ENCODE results near the gene ZNF688.
"Not testable (repeated sequence)": the region's sequence is repeated elsewhere in the genome, so short reads cannot be mapped to it uniquely, and the experiment has no call there.

Gene ZNF688

DNA sequence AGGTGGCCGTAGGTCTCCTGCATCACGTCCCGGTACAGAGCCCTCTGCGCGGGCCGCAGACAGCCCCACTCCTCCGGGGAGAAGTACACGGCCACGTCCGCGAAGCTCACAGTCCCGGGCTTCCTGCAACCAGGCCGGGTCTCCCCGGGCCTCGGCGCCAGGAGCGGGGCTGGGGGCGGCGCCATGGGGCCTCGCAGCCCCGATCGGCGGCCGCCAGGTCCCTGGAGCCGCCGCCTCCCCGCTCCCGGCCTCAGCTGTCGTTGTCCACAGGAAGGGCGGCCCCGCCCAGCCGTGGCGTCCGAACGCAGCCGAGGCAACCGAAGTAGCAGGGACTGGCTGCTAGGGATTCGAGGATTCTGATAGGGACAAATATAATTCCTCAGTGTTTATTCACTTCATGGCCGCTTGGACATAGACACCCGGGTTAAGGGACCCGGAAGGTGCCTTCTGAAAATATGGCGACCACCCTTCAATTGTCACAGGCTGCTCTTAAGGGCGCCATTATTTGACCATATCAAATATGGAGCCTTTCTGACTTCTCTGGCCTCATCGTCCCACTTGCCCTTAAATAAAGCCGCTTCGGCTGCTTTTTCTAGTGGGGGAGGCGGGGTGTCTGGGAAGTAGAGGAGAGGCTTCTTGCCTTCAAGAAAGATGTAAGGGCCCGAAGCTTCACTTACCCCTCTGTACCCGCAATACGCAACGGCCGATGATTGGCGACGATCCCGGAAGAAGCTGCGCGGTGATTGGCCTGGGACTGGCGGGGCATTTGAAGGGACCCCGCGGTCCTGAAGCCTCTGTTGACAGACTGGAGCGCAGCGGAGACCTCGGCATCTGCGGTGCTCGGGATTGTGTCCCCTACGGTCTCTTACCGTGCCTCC lies at the start of gene ZNF688:
ZNF688 (minus strand) TSS at position 270 of the 878 bp plus-strand sequence; CDS start at position 185, 85 bp downstream.
- peak; percentile 95 for DNase-seq

DNA sequence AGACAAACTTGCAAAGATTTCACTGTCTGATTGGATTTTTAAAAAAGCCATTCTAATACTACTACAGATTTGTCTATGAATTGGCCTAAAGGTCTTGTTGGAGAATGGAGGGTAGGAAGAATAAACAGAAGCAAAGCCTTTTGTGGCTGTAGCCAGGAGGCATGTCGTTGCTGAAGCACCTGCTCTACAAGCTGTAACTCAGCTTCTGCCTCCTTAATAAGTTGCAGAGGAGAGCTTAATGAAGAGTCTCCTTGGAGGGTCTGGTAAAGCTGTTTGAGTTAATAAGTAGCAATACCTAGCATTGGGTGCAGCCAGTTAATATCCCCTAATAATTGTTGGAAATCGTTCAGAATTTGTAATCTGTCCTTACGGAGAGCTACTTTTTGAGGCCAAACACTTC lies 48.7 kb upstream of the ZNF688 start:
- DNase-seq, result no peak

DNA sequence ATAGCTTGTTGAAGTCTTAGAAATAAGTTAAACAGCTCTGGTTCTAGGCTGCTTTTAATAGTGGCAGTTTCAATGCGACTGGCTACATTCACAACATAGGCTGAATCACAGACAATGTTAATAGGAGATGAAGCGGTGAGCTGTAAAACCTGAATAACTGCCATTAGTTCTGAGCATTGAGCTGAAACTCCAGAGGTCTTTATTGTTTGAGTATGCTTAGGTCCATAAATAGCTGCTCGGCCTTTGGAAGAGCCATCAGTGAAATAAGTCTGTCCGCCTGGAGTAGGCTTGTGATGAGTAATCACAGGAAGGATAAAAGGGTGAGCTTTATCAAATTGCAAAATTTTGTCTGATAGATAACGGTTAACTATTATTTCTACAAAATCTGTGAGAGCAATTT lies 48.1 kb upstream of the ZNF688 start:
- DNase-seq, result no peak

DNA sequence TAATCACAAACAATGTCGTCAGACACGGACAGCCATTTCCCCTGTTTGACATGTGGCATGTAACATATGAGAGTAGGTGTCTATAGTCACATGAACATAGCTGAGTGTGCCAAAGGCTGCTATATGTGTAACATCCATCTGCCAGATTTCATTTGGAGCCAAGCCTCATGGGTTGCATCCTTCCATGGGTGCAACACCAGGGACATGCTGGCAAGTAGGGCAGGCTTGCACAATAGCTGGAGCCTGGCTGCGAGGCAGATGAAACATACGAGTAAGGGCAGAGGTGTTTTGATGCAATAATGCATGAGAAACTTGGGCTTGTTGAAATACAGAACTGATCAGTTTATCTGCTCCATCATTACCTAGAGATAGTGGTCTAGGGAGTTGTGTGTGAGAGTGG lies 47.7 kb upstream of the ZNF688 start:
- no peak for DNase-seq

DNA sequence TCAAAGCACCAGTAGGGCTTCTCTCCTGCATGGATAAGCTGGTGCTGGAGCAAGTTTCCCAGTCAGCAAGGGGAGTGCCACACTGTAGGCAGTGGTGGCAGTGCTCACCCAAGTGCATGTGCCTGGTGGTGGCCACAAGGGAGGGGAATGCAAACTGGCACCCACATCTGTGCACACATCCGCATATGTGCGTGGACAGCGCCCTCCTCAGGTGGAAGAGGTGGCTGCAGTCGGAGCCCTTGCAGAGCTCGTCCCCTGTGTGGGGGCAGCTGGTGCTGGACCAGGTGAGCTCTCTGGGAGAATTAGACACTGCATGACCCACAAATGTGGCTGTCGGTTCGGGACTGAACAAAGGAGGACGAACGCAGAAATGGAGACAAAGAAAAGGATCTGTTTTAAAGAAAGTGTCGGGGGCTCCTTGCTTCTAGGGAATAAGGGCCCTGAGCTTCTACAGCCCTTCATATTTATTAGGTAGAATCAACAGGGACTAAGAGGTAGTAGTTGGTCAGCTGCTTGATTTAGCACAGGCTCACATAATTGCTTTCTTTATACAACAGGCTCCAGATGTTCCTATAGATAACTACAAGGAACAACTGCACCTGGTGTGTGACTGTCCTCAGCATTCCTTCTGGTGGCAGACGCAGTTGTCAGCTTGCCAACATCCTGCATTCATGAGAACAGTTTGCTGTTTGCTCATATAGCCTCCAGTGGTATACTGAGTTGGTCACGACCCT lies 44.0 kb upstream of the ZNF688 start:
- peak; percentile 71 for DNase-seq

DNA sequence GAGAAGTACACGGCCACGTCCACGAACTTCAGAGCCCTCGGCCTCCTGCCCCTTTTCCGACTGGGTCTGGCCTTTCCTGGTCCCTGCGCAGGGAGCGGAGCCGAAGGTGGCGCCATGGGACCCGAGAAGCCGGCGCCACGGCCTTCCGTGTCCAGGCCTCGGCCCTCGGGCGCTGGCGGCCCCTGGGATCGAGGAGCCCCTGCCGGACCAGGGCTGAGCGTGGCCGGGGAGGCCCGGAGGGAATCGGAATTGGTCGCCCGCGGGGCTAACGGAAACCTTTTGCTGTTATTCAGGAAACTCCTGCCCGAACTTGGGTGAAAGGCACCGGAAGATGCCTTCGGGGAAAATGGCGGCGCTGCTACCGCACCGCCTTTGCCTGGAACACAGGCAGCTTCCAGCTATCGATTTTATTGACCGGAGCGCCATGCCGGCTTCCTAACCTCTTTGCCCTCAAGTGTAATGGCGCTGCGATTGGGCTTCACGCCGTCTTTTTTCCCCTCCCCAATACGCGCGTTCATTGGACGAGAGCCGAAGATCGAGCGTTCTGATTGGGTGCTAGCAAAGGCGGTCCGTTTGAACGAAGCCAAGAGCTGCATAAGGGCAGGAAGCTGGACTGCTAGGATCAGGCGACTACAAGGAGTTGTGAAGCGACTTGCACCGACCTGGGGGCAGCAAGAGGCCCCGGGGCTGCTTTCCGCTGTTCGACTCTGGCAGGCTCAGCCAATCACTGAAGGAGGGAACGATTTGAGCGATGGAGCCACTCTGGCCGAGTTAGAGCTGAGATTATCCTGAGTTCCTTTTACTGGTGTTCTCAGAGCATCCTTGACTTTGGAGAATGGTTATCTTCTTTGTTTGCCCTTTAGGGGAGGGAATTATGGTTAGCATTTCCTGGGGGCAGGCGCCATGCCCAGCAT lies 38.7 kb upstream of the ZNF688 start, which contains the start of gene ZNF689:
ZNF689 (minus strand) TSS at position 464 of the 914 bp plus-strand sequence; CDS start at position 116, 348 bp downstream.
- DNase-seq, result peak; percentile 98

DNA sequence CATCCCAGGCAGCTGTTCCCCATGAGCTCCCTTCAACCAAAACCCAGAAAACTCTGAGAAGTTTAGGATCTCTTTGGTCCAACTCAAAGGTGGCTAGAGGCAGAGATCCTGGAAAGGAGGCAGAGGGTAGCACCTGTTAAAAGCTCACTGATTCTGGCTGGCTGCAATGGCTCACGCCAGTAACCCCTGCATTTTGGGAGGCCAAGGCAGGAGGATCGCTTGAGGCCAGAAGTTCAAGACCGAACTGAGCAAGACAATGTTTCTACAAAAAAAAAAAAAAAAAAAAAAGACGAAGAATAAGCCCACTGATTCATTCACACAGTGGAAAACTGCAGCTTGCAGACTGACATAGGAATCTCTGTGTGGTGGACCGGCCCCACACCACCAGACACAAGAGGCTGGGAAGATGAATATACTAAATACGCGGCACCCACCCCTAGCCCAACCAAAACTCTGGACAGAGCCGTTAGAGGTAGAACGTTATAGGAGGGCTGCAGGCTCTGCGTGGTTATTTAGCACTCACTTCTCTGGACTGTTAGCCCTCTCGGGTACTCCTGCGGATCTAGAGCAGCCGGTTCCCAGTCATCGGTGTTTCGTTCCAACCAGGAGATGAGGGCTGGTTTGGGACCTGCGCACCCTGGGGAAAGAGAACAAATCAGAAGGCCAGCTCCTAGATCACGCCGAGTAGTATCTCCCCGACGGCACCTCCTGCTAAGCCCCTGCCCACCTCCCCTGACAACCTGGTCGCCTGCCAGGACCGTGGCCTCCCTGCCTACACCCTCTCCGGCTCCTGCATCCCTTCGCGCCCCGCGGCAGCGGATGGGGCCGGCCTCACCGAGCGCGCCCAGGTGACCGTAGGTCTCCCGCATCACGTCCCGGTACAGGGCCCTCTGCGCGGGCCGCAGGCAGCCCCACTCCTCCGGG lies 37.8 kb upstream of the ZNF688 start:
- peak; percentile 67 for DNase-seq

DNA sequence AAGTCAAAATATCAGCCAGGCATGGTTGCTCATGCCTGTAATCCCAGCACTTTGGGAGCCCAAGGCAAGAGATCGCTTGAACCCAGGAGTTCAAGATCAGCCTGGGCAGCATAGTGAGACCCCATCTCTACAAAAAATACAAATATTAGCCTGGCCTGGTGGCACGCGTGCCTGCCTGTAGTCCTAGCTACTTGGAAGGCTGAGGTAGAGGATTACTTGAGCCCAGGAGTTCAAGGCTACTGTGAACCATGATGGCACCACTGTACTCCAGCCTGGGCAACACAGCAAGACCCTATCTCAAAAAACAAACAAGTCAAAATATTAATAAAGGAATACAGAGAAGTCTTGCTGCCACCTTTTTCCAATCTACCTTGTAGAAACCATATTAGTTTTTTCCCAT lies 34.5 kb upstream of the ZNF688 start:
- no peak for DNase-seq

DNA sequence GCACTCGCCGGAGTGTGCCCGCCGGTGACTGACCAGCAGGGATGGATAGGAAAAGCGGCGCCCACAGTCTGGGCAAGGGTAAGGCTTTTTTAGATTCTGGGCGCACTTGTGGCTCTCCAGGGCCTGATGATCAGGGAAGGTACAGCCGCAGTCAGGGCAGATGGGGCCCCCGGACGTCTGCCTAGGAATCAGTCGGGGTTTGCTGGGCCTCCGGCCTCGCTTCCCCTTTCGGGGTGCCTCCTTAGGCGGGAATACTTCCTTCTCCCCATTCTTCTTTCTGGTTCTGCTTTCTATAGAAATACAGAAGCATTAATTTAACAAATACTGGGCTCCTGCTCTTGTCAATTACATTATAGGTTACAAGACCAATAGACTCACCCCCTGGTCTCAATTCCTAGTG lies 33.6 kb upstream of the ZNF688 start:
- no peak for DNase-seq

DNA sequence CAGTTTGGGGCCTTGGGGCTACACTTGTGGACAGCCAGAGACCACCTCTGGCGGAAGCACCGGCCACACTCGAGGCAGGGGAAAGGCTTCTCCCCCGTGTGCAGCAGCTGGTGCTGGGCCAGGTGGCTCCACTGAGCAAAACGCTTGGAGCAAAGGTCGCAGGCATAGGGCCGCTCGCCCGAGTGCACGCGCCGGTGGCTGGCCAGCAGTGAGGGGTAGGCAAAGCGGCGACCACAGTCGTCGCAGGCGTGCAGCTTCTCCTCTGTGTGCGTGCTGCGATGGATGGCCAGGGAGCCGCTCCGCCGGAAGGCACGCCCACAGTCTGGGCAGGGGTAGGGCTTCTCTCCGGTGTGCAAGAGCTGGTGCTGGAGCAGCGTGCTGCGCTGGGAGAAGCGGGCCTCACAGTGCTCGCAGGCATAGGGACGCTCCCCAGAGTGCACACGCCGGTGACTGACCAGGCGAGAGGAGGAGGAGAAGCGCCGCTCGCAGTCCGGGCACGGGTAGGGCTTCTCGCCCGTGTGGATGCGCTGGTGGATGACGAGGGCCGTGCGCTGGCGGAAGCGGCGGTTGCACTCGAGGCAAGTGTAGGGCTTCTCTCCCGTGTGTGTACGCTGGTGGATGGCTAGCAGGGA lies 32.9 kb upstream of the ZNF688 start:
- no peak for DNase-seq

DNA sequence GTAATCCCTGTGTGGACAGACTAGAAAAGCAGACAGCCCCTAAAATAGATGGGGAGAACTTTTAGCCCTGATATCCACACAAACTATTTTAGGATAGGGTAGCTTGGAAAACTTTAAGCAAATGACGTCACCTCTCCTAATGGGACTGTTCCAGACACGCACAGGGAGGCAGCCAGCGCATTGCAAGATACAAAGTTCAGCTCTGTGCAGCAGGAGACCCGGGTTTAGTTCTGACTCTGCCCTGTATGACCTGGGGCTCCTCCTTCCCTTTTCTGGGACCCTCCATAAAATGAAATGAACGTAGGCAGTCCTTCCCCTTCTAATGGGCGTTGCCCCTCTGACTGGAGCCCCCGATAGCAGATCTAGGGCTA lies 32.4 kb upstream of the ZNF688 start:
- no peak for DNase-seq

DNA sequence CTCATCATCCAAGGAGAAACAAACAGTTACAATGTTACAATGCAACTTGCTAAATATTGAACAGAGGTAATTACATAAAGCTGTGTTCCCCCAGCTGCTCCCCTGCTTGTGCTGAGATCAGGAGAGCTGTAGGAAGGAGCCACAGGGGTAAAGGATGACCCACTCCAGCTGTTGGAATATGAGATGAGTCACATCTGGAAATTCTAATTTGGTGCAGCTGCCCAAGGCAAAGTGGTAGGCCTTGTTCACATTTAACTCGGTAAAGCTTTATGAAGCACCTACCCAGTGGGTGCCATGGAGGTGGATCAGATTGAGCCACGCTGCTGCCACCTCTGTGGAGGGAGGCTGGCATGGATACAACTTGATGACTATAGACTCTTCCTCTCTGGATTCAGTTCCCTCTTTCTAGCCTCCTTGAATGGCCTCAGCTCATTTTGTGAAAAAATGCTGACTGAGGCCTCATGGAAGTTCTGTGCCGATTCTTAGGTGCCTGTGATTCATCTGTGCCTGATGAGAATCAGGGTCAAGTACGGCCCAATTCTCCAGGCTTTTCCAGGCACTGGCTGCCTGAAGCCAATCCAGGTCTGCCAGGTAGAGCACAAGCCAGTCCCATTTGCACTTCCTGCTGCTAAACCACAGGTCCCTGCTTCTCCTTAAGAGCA lies 31.2 kb upstream of the ZNF688 start:
- DNase-seq, result peak; percentile 79

DNA sequence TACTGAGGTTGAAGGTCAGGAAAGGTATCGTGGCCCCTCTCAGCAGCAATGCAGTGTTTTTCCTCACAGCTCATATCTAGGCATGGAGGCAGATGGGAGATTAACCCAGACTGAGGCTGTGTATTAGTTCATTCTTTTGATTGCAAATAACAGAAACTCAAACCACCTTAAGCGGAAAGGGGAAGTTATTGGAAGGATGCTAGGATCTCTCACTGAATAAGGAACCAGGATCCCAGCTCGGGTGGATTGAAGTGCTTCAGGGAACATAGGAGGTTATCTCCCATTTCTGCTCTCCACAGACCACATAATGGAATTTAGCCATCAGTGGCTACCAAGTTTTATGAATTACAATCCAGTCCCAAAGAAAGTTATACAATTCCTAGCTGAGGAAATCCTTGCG lies 30.5 kb upstream of the ZNF688 start:
- DNase-seq, result no peak

DNA sequence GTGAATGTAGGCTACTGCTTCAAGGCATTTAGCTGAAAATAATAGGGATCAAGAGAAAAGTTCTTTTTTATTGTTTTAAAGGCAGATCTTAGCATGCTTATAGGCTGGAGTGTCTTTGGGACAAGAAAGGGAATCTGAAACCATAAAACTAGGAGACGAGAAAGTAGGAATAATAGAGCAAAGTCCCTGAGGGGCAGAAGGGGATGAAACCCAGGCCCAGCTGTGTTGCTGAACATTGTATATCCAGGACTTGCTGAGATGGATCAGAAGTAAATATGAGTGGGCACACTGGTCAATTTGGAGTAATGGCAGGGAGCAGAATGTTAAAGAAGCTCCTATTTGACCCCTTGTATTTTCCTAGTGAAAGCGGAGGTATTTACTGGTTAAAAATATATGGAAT lies 29.4 kb upstream of the ZNF688 start:
- no peak for DNase-seq

DNA sequence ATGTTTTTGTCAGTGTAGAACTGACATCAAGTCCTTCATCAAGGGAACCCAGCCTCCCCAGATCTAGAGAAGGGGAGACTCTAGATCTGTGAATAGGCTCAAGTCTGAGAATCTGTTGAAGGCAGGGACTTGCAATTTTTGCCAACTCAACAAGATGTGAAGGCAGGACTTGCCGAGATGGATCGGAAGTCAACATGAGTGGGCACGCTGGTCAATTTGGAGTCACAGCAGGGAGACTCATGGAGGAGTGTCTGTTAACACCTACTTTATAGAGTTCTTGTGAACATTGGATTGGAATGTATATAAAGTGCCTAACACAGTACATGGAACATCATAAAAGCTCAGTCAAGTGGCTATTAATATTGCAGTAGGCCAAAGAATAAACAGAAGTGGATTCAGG lies 28.7 kb upstream of the ZNF688 start:
- peak; percentile 37 for DNase-seq

DNA sequence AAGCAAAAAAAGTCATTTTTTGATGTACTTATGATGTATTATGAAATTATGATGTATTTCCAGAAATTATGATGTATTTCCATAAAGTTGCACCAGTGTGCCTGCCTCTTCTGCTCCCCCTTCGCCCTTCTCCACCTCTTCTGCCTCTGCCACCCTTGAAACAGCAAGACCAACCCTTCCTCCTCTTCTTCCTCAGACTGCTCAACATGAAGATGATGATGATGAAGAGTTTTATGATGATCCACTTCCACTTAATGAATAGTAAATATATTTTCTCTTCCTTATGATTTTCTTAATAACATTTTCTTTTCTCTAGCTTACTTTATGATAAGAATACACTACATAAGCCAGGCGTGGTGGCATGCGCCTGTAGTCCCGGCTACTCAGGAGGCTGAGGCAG lies 21.4 kb upstream of the ZNF688 start:
- no peak for DNase-seq

DNA sequence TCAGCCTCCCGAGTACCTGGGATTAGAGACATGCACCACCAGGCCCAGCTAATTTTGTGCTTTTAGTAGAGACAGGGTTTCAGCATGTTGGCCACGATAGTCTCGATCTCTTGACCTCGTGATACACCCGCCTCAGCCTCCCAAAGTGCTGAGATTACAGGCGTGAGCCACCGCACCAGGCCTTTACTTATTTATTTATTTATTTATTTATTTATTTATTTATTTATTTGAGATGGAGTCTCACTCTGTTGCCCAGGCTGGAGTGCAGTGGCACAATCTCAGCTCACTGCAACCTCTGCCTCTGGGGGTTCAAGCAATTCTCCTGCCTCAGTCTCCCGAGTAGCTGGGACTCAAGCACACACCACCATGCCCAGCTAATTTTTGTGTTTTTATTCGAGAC lies 19.4 kb upstream of the ZNF688 start:
- DNase-seq, result not testable (repeated sequence)

DNA sequence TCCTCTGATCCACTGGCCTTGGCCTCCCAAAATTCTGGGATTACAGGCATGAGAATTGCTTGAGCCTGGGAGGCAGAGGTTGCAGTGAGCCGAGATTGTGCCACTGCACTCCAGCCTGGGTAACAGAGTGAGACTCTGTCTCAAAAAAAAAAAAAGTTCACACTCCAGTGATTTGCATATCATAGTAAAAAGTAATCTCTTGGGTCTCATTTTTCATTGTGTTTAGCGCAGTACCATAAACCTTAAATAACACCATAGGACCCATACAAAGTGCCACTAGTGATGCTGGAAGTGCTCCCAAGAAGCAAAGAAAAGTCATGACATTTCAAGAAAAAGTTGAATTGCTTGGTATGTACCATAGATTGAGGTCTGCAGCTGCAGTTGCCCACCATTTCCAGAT lies 18.1 kb upstream of the ZNF688 start:
- not testable (repeated sequence) for DNase-seq

DNA sequence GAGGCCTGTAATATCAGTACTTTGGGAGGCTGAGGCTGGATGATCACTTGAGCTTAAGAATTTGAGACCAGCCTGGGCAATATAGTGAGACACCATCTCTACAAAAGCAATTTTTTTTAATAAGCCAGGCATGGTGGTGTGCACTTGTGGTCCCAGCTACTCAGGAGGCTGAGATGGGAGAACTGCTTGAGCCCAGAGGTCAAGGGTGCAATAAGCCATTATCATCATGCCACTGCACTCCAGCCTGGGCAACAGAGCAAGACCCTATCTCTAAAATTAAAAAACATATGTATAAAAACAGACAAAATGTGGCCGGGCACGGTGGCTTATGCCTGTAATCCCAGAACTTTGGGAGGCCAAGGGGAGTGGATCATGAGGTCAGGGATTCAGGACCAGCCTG lies 17.1 kb upstream of the ZNF688 start:
- DNase-seq, result no peak

DNA sequence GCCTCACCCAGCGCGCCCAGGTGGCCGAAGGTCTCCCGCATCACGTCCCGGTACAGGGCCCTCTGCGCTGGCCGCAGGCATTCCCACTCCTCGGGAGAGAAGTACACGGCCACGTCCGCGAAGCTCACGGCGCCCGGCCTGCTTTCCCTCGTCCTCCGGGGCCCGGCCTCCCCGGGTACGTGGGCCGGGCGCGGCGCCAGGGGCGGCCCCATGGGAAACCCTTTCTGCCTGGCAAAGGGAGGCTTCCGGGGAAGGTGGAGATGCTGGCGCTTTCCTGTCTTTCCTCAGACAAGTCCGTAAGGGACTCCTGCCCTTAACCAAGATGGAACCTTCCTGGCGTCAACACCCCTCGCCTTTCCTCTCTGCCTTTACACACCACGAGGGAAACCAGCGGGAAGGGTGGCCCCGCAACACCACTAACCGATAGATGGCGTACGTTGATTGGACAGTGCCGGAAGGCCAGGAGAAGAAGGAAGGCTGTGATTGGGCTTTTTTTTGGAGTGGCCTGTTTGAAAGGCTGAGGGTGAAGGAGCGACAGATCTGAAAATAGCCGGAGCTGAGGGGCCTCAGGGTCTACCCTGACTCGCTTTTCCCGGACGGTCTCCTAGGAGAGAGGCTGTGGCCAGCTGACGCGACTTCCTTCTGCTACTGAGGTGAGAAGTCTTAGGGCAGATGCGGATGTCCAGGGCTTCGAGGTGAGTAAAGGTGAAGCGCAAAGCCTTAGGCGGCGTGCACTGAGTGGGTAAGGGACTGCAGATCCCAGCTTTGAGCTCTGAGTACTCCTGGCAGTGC lies 14.1 kb upstream of the ZNF688 start, which contains the start of gene ZNF785:
ZNF785 (minus strand) TSS at position 298 of the 792 bp plus-strand sequence; CDS start at position 212, 86 bp downstream.
- DNase-seq, result peak; percentile 97
